Measurements from ENCODE around the gene TOP3B. TPM values are rescaled to one million over a fixed set of nuclear protein-coding genes. Genes with fewer than 3 reads are reported as not detected.
A peak's percentile ranks its signal among the peaks of the same experiment; 100 is the strongest.

Gene TOP3B
- total and polyA plus RNA-seq, 9 of the 15 experiments (the other 6 are each of a cell fraction or from before 2014, with no cell fraction given), result 3.0 to 188 (median 112) TPM

DNA sequence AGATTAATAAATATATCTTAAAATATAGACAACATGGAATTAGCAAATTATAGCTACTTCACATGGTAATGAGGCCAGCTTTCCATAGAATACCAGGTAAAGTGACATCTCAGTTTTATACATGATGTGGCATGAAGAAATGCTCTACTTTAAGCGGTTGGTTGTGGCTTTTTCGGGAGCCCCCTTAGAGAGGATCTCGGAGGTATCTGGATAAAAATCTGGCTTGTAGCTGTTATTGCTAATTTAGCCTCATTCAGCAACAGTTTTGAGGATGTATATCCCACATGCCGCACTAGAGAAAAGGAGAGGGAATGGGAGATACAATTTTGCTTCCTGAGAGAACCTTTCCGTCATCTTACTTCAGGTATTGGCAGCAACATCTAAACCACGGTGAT is 24.0 kb upstream of the TOP3B start:
- H3K4me3 ChIP-seq, result no peak overlapping the region
- ChIA-PET POLR2A (interaction anchor here (0.6 to 10.2 kb wide), 16 partner anchors 8 to 776 kb away, joined by 3 to 176 read pairs (median 4); partner anchors contain the start of genes PPM1F and TOP3B), CTCF (ENCODE audit: low intra/inter-chr PET ratio) (interaction anchor here (0.7 kb wide), 1 partner anchor 9 kb away, joined by 3 read pairs; no protein-coding TSS in a partner anchor)
- H3K9ac ChIP-seq (ENCODE audit: insufficient read depth in 1 of 2, low read depth in 2 of 2, low read length in 2 of 2), result no peak overlapping the region
- 30% methylated on average over 6 of the region's 6 CpGs for WGBS (ENCODE audit: insufficient coverage, low coverage, missing lambda C conversion rate)
- H3K9me1 ChIP-seq (ENCODE audit: control insufficient read depth, insufficient read depth, low read length), result no peaks in the 10 kb centered on the region
- TF ChIP-seq, protein P1, sequence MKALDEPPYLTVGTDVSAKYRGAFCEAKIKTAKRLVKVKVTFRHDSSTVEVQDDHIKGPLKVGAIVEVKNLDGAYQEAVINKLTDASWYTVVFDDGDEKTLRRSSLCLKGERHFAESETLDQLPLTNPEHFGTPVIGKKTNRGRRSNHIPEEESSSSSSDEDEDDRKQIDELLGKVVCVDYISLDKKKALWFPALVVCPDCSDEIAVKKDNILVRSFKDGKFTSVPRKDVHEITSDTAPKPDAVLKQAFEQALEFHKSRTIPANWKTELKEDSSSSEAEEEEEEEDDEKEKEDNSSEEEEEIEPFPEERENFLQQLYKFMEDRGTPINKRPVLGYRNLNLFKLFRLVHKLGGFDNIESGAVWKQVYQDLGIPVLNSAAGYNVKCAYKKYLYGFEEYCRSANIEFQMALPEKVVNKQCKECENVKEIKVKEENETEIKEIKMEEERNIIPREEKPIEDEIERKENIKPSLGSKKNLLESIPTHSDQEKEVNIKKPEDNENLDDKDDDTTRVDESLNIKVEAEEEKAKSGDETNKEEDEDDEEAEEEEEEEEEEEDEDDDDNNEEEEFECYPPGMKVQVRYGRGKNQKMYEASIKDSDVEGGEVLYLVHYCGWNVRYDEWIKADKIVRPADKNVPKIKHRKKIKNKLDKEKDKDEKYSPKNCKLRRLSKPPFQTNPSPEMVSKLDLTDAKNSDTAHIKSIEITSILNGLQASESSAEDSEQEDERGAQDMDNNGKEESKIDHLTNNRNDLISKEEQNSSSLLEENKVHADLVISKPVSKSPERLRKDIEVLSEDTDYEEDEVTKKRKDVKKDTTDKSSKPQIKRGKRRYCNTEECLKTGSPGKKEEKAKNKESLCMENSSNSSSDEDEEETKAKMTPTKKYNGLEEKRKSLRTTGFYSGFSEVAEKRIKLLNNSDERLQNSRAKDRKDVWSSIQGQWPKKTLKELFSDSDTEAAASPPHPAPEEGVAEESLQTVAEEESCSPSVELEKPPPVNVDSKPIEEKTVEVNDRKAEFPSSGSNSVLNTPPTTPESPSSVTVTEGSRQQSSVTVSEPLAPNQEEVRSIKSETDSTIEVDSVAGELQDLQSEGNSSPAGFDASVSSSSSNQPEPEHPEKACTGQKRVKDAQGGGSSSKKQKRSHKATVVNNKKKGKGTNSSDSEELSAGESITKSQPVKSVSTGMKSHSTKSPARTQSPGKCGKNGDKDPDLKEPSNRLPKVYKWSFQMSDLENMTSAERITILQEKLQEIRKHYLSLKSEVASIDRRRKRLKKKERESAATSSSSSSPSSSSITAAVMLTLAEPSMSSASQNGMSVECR (CRISPR knock-in tag; IDR thresholded peaks at IDR 0.05), result 0 out of 2 replicates have a peak, but pooled peaks have one; percentile 50
- TF ChIP-seq TOE1 (IDR thresholded peaks at IDR 0.05; ENCODE audit: borderline replicate concordance), result no peak
- TF ChIP-seq TOE1 (CRISPR knock-in tag; IDR thresholded peaks at IDR 0.05; ENCODE audit: borderline replicate concordance, low read depth), result 0 out of 2 replicates have a peak, but pooled peaks have one; percentile 54
- TF ChIP-seq, protein P2, sequence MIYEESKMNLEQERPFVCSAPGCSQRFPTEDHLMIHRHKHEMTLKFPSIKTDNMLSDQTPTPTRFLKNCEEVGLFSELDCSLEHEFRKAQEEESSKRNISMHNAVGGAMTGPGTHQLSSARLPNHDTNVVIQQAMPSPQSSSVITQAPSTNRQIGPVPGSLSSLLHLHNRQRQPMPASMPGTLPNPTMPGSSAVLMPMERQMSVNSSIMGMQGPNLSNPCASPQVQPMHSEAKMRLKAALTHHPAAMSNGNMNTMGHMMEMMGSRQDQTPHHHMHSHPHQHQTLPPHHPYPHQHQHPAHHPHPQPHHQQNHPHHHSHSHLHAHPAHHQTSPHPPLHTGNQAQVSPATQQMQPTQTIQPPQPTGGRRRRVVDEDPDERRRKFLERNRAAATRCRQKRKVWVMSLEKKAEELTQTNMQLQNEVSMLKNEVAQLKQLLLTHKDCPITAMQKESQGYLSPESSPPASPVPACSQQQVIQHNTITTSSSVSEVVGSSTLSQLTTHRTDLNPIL (CRISPR knock-in tag; IDR thresholded peaks at IDR 0.05), result no peak
- FAIRE-seq, result no peak
- BruUV-seq (replicated peaks), result no TSS peak
- H3K4me2 ChIP-seq (ENCODE audit: insufficient read depth, low read length), result no peak overlapping the region
- H2AFZ ChIP-seq (ENCODE audit: low read depth, low read length), result no peak overlapping the region
- in situ Hi-C loops (cut with MboI), result no loop called here
- H3K79me2 ChIP-seq (ENCODE audit: control insufficient read depth, insufficient read depth, low read length), result no peaks in the 10 kb centered on the region
- ATAC-seq, result no peak
- no peak for DNase-seq (ENCODE audit: extremely low read depth in 1 of 4, low spot score in 3 of 4)
- H3K27me3 ChIP-seq (ENCODE audit: control insufficient read depth in 2 of 2, insufficient read depth in 2 of 2, low read length in 2 of 2), result peaks cover 16 to 38% of the 10 kb centered on the region in 2 experiments
- H3K9me3 ChIP-seq (replicated peaks; ENCODE audit: control insufficient read depth, insufficient read depth, low read depth, low read length), result no peaks in the 10 kb centered on the region
- H4K20me1 ChIP-seq (replicated peaks; ENCODE audit: control insufficient read depth, insufficient read depth, low read length), result no peaks in the 10 kb centered on the region
- H3K4me1 ChIP-seq (replicated peaks in 1 of 2; ENCODE audit: control insufficient read depth in 2 of 2, insufficient read depth in 2 of 2, low read length in 2 of 2), result peaks cover 11 to 17% of the 10 kb centered on the region in 2 experiments
- H3K27ac ChIP-seq (ENCODE audit: extremely low read depth, low read depth, low read length), result no peak overlapping the region
- H3K36me3 ChIP-seq (ENCODE audit: control insufficient read depth, insufficient read depth, low read length), result no peaks in the 10 kb centered on the region
- intact Hi-C loops (cut with micrococcal nuclease), result no loop called here
